ENCODE data around the gene DSN1. TPM values are rescaled to one million over a fixed set of nuclear protein-coding genes. Genes with fewer than 3 reads are reported as not detected.

Gene DSN1
- total RNA-seq, 1 donor from 2014 or later, result 7.5 TPM

DNA sequence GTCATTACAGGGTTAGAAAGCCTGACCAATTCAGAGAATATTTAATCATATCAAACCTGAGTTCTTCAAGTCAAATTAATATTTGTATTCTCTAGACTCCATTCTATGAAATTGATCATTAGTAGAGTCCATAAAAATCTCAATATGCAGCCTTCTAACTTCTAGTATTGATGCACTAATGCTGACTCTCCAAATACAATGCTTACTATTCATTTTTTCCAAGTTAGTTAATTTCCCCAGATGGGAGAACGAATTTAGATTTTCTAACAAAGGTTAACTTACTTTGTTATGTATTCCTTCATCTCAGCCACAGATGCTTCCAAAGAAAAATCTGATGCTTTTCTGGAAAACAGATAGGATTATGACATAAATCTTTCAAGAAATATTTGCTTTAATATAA, 15.3 kb downstream of the DSN1 start:
- ATAC-seq, result no peak
- TF ChIP-seq, protein P1, sequence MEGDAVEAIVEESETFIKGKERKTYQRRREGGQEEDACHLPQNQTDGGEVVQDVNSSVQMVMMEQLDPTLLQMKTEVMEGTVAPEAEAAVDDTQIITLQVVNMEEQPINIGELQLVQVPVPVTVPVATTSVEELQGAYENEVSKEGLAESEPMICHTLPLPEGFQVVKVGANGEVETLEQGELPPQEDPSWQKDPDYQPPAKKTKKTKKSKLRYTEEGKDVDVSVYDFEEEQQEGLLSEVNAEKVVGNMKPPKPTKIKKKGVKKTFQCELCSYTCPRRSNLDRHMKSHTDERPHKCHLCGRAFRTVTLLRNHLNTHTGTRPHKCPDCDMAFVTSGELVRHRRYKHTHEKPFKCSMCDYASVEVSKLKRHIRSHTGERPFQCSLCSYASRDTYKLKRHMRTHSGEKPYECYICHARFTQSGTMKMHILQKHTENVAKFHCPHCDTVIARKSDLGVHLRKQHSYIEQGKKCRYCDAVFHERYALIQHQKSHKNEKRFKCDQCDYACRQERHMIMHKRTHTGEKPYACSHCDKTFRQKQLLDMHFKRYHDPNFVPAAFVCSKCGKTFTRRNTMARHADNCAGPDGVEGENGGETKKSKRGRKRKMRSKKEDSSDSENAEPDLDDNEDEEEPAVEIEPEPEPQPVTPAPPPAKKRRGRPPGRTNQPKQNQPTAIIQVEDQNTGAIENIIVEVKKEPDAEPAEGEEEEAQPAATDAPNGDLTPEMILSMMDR (IDR thresholded peaks at IDR 0.05), result no peak
- Histone ChIP-seq H3K36me3 (peaks cover 7% of the 10 kb centered on the region), H3K27ac (peak overlapping the region; percentile 75), H3K27me3 (no peaks in the 10 kb centered on the region), H3K4me3 (no peak overlapping the region), H3K9me3 (no peaks in the 10 kb centered on the region), H3K4me1 (peaks cover 15% of the 10 kb centered on the region)
- intact Hi-C loops (cut with DNase I), result no loop called here
- DNase-seq, result no peak

DNA sequence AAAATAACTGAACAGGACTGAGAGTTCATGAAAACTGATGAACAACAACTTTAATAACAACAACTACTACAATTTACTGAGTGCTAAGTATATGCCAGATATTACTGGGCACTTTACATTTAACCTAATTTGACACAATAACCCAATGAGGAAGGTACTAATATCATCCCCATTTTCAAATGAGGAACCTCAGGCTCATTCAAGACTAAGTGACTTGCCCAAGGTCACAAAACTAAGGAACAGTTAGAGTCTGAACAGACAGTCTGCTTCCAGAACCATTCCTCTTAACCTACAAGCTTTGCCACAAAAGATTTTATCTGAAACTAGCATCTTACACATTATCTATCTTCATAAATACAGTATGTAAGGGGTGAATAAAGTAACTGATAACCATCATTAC, 17.1 kb downstream of the DSN1 start:
- peak overlapping the region; percentile 75 for H3K27ac ChIP-seq
- ATAC-seq, result peak; percentile 61

DNA sequence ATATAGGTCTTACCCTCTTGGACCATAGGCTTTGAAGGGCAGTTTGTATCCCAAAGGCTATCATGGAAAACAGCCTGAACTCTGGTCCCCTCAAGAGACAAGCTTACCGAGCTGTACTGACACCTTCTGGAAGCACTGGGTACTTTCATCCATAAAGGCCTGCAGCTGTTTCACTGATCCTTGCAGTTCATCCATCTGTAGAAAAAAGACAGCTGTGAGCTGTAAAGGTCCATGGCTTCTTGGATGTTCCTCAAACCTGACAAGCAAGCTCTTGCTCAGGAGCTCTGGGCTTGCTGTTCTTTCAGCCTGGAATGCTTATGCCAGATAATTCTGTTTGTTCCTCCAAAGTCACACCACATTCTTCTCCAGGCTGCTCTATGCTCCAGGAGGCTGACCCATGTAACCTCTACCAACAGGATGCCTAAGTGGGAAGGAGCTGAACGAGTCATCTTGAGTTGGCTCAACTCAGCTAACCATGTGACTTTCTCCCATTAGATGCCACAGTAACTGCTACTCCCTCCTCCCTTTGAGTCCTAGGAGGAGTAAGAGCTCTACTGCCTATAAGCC, 18.8 kb downstream of the DSN1 start:
- peaks cover 21% of the 10 kb centered on the region for H3K36me3 ChIP-seq
- H3K4me1 ChIP-seq, result peaks cover 15% of the 10 kb centered on the region
- H3K9me3 ChIP-seq, result no peaks in the 10 kb centered on the region
- intact Hi-C loops (cut with DNase I), result no loop called here
- TF ChIP-seq, protein P1 (IDR thresholded peaks at IDR 0.05), result peak; percentile 72
- no peak for DNase-seq
- H3K27ac ChIP-seq, result peak overlapping the region; percentile 24
- no peak overlapping the region for H3K4me3 ChIP-seq
- no peaks in the 10 kb centered on the region for H3K27me3 ChIP-seq
- ATAC-seq, result peak; percentile 90

More for the DNA sequence above, 17.1 kb downstream of the DSN1 start:
- no peak for DNase-seq
- Histone ChIP-seq H3K4me3 (no peak overlapping the region), H3K36me3 (peaks cover 21% of the 10 kb centered on the region), H3K4me1 (peaks cover 15% of the 10 kb centered on the region), H3K27me3 (no peaks in the 10 kb centered on the region), H3K9me3 (no peaks in the 10 kb centered on the region)
- TF ChIP-seq, protein P1 (IDR thresholded peaks at IDR 0.05), result no peak
- intact Hi-C loops (cut with DNase I), result no loop called here

DNA sequence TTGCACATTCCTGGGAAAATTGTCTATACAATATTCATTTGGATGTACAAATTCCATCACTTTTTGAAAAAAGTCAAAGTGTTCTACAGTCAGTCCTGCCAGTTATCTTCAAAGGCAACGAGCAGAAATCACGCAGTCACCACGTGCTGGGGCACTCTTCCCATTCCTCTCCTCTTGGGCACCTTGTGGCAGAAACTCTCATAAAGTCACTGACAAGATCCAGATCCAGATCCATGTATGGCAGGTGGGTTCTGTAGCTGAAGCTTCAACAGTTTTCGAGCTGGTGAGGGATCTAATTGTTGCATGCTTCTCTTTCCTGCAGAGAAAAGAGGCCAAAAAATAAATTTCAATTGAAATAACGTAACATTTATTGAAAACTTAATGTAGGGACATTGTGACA, 21.0 kb downstream of the DSN1 start:
- ATAC-seq, result no peak
- Histone ChIP-seq H3K27ac (no peak overlapping the region), H3K4me3 (no peak overlapping the region), H3K9me3 (no peaks in the 10 kb centered on the region), H3K27me3 (no peaks in the 10 kb centered on the region), H3K4me1 (peaks cover 14% of the 10 kb centered on the region), H3K36me3 (peaks cover 21% of the 10 kb centered on the region)
- TF ChIP-seq, protein P1 (IDR thresholded peaks at IDR 0.05), result no peak
- DNase-seq, result no peak
- intact Hi-C loops (cut with DNase I), result no loop called here

DNA sequence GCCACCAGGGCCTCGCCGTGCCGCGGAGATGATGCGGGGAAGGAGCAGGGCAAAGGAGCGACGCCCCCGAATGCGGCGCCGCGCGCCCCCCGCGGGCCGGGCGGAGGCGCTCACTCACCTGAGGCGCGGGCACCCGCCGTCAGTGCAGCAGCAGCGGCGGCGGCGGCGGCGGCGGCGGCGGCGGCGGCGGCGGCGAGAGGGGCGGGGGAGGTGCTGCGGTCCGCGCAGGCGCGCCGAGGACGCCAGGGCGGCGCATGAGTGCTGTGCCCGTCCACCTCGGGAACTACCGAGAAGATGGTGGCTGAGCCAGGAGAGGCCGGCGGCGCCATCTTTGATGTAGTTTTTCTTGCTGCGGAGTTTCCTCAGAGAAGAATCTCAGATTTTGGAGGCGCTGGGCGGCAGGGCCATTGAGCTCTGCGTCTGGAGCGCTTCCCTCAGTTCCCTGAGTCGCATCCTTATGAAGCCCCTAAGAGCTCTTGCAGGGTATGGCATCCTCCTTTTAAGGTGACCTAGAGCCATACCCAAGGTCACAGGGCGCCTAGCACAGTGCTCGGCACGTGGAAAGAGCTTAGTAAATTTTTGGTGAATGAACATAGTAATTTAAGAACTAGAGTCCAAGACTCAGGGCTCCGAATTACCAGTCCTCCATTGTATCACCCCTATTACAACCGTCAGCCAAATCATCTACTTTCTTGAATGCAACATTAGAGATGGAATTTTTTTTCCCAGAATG, 27.5 kb downstream of the DSN1 start, which contains the start of gene NDRG3:
Gene NDRG3 (minus strand): TSS at position 164 of the 733 bp plus-strand sequence. CDS start 24,355 bp downstream, outside the sequence.
- no peaks in the 10 kb centered on the region for H3K36me3 ChIP-seq
- DNase-seq (peak; percentile 97), ATAC-seq (peak; percentile 99)
- H3K4me3 ChIP-seq, result peak within 1 kb of the TSS; percentile 90
- no peaks in the 10 kb centered on the region for H3K9me3 ChIP-seq
- TF ChIP-seq, protein P1 (IDR thresholded peaks at IDR 0.05), result peak; percentile 10
- no peaks in the 10 kb centered on the region for H3K27me3 ChIP-seq
- intact Hi-C loops (cut with DNase I), result no loop called here
- peak within 1 kb of the TSS; percentile 56 for H3K27ac ChIP-seq
- peaks cover 10% of the 10 kb centered on the region for H3K4me1 ChIP-seq
